HCT116 (cell line): ENCODE results near the gene DCP1B. TPM values are rescaled to one million over a fixed set of nuclear protein-coding genes. Genes with fewer than 3 reads are reported as not detected.

Experiments used
- ATAC-seq: fragments of 200-7000 bp; cut with Tn5 transposase; 2 replicates; pipeline ENCODE4 v1.9.1; 2020; ENCODE audit warnings: mild to moderate bottlenecking, moderate library complexity
- BruUV-seq: library from RNA; stranded (reverse); fragments of 400-500 nt; replicated peaks from 2 replicates; lab custom pipeline; 2021; lab: Mats Ljungman, UMichigan
- CTCF ChIA-PET: fragments of 300-600 bp; sonication (Branson Sonifier 250); formaldehyde crosslinking; loops from one replicate; lab custom pipeline; 2021; ENCODE audit warnings: antibody characterized with exemption; lab: Charles Lee
- POLR2A ChIA-PET: fragments of 300-600, 350-600 bp; sonication (Branson Sonifier 250); formaldehyde crosslinking; loops from one replicate; lab custom pipeline; 2021; ENCODE audit warnings: antibody characterized with exemption; lab: Charles Lee
- RAD21 ChIA-PET, 2 experiments: fragments of 300-600 bp; sonication (Branson Sonifier 250); formaldehyde crosslinking; loops; one replicate each; lab custom pipeline; 2023; ENCODE audit warnings: low total read pairs in 2 of 2; ENCODE audit not compliant: uncharacterized antibody in 2 of 2, unreplicated experiment in 2 of 2, low non-redundant PET in 1 of 2; lab: Charles Lee
- DNase-seq: peaks from one replicate; pipeline ENCODE4 v3.0.0-alpha.2; 2010; ENCODE audit warnings: low read depth, low spot score
- H2AFZ ChIP-seq: fragments of 200-600 bp; shearing (Covaris generic), sonication (generic); 2 replicates; pipeline ENCODE4 v1.6.1; 2017; ENCODE audit warnings: low read depth, mixed run types, mixed read lengths, antibody characterized with exemption, low read length; ENCODE audit not compliant: poor library complexity, severe bottlenecking
- H3K27ac ChIP-seq: 2 replicates; pipeline ENCODE4 v1.5.1; 2012; ENCODE audit warnings: low read depth, low read length
- H3K27me3 ChIP-seq: fragments of 200-600 bp; sonication (generic); 2 replicates; pipeline ENCODE4 v1.6.1; 2016; ENCODE audit warnings: mixed run types, low read length, mixed read lengths; ENCODE audit not compliant: insufficient read depth
- H3K36me3 ChIP-seq, 2 experiments: fragments of 200-500 bp in 1 of 2; fragments of 200-600 bp in 1 of 2; sonication (Bioruptor generic) in 1 of 2; sonication (generic) in 1 of 2; 2 replicates each; pipeline versions ENCODE4 v1.5.1 to v1.6.1; 2014 to 2016; ENCODE audit warnings: low read length in 2 of 2, inconsistent platforms in 1 of 2, mixed read lengths in 1 of 2, mixed run types in 1 of 2; ENCODE audit not compliant: insufficient read depth in 2 of 2, control insufficient read depth in 1 of 2
- H3K4me1 ChIP-seq, 2 experiments: fragments of 200-600 bp in 1 of 2; sonication (generic) in 1 of 2; 2 replicates each; pipeline versions ENCODE4 v1.5.1 to v1.6.1; 2012 to 2017; ENCODE audit warnings: low read length in 2 of 2, inconsistent platforms in 1 of 2, mild to moderate bottlenecking in 1 of 2, mixed read lengths in 1 of 2, mixed run types in 1 of 2, moderate library complexity in 1 of 2; ENCODE audit not compliant: insufficient read depth in 2 of 2, control insufficient read depth in 1 of 2
- H3K4me2 ChIP-seq: fragments of 200-600 bp; sonication (generic); 2 replicates; pipeline ENCODE4 v1.6.1; 2017; ENCODE audit warnings: mixed run types, low read length, mixed read lengths
- H3K4me3 ChIP-seq, 2 experiments: fragments of 200-600 bp in 1 of 2; sonication (generic) in 1 of 2; replicated peaks in 1 of 2; 2 replicates each; pipeline ENCODE4 v1.5.1; 2011 to 2016; ENCODE audit warnings: low read length in 2 of 2, control low read depth in 1 of 2, low read depth in 1 of 2, mild to moderate bottlenecking in 1 of 2, mixed read lengths in 1 of 2, mixed run types in 1 of 2
- H3K79me2 ChIP-seq: fragments of 200-600 bp; sonication (generic); 2 replicates; pipeline ENCODE4 v1.6.1; 2017; ENCODE audit warnings: mild to moderate bottlenecking, mixed run types, low read length, moderate library complexity, mixed read lengths; ENCODE audit not compliant: insufficient read depth
- H3K9ac ChIP-seq: fragments of 200-600 bp; sonication (generic); 2 replicates; pipeline ENCODE4 v1.6.1; 2016; ENCODE audit warnings: low read length, mixed read lengths
- H3K9me2 ChIP-seq: fragments of 200-600 bp; sonication (generic), shearing (Covaris generic); 2 replicates; pipeline ENCODE4 v1.6.1; 2017; ENCODE audit warnings: mixed run types, mild to moderate bottlenecking, moderate library complexity; ENCODE audit not compliant: insufficient read depth
- H3K9me3 ChIP-seq, 2 experiments: fragments of 200-500 bp in 1 of 2; fragments of 200-600 bp in 1 of 2; sonication (Bioruptor generic) in 1 of 2; sonication (generic) in 1 of 2; 2 replicates each; pipeline ENCODE4 v1.6.1; 2014 to 2017; ENCODE audit warnings: low read length in 2 of 2, mixed read lengths in 2 of 2, inconsistent platforms in 1 of 2, low read depth in 1 of 2, mild to moderate bottlenecking in 1 of 2, mixed run types in 1 of 2, moderate library complexity in 1 of 2; ENCODE audit not compliant: control insufficient read depth in 1 of 2, insufficient read depth in 1 of 2
- H4K20me1 ChIP-seq: fragments of 200-600 bp; sonication (generic), shearing (Covaris generic); 2 replicates; pipeline ENCODE4 v1.6.1; 2017; ENCODE audit warnings: mixed run types, mild to moderate bottlenecking, moderate library complexity; ENCODE audit not compliant: insufficient read depth
- CEBPB ChIP-seq: IDR thresholded peaks from 2 replicates; pipeline ENCODE4 v1.6.1; 2012; ENCODE audit warnings: low read depth
- JUND ChIP-seq: IDR thresholded peaks from 2 replicates; pipeline ENCODE4 v1.6.1; 2012
- POLR2AphosphoS5 ChIP-seq: IDR thresholded peaks from 2 replicates; pipeline ENCODE4 v1.6.1; 2011; ENCODE audit warnings: mild to moderate bottlenecking, low read depth, low read length, moderate library complexity
- RAD21 ChIP-seq: IDR thresholded peaks from 2 replicates; pipeline ENCODE4 v1.6.1; 2012; ENCODE audit warnings: low read depth, mild to moderate bottlenecking
- SIN3A ChIP-seq: IDR thresholded peaks from 2 replicates; pipeline ENCODE4 v1.6.1; 2012; ENCODE audit warnings: low read depth
- SP1 ChIP-seq: IDR thresholded peaks from 2 replicates; pipeline ENCODE4 v1.6.1; 2012; ENCODE audit warnings: low read depth
- SRF ChIP-seq: IDR thresholded peaks from 2 replicates; pipeline ENCODE4 v1.6.1; 2012; ENCODE audit warnings: low read depth
- TCF7L2 ChIP-seq: IDR thresholded peaks from 2 replicates; pipeline ENCODE4 v1.7.0; 2011; ENCODE audit warnings: borderline replicate concordance, inconsistent platforms; ENCODE audit not compliant: insufficient read depth, insufficient read length; ENCODE audit errors: extremely low read depth
- YY1 ChIP-seq: IDR thresholded peaks from 2 replicates; pipeline ENCODE4 v1.6.1; 2011; ENCODE audit warnings: low read length, low read depth, moderate library complexity, mild to moderate bottlenecking; ENCODE audit not compliant: insufficient replicate concordance; ENCODE audit errors: extremely low read depth
- intact Hi-C: fragments of 100-400 bp; cut with micrococcal nuclease; formaldehyde crosslinking; loops from 2 replicates; pipeline ENCODE4 v1.10.0; 2022
- total RNA-seq: library from RNA; stranded (reverse); gene quantifications from one replicate; pipeline ENCODE4 v1.2.1, GENCODE V29; 2021; ENCODE audit not compliant: unreplicated experiment
- TF ChIP-seq, protein P1 (sequence below): IDR thresholded peaks from 2 replicates; pipeline ENCODE4 v1.6.1; 2012
- TF ChIP-seq, protein P2 (sequence below), 3 experiments: fragments of 200-600 bp in 1 of 3; sonication (generic) in 1 of 3; IDR thresholded peaks in 2 of 3; conservative IDR thresholded peaks in 1 of 3; 2 replicates each; pipeline ENCODE4 v1.5.1; 2012 to 2017; ENCODE audit warnings: low read depth in 2 of 3, low read length in 2 of 3, antibody characterized with exemption in 1 of 3, borderline replicate concordance in 1 of 3, control low read depth in 1 of 3, mild to moderate bottlenecking in 1 of 3, mixed read lengths in 1 of 3, mixed run types in 1 of 3, moderate library complexity in 1 of 3; ENCODE audit not compliant: insufficient read depth in 1 of 3
- TF ChIP-seq, protein P3 (sequence below): IDR thresholded peaks from 2 replicates; pipeline ENCODE4 v1.6.1; 2011; ENCODE audit warnings: mild to moderate bottlenecking, low read length, moderate library complexity; ENCODE audit not compliant: insufficient replicate concordance; ENCODE audit errors: extremely low read depth
- TF ChIP-seq, protein P4 (sequence below): IDR thresholded peaks from 2 replicates; pipeline ENCODE4 v1.6.1; 2012

DCP1B gene
- total RNA-seq, 1 experiment from 2014 or later, result 13.8 TPM

DNA sequence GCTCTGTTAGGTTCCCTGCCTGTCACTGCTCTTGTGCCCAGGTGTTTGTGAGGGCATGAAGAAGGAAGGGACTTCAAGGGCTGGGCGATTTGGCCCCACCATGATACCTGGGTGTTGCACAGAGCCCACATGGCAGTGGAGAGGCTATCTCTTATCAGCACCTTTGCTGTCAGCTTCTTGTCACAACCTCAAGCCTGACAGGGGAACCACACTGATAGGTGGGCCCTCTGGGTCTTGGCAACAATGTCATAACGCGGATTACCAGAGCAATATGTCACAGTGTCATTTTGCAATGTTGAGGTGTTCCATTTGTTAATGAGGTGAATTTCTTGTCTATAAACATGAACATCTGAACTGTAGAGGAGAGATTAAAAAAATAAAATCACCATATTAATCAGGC lies 25.6 kb upstream of the DCP1B start:
- H3K4me2 ChIP-seq, result no peak overlapping the region
- no TSS peak for BruUV-seq
- TF ChIP-seq SIN3A (no peak), TCF7L2 (no peak), SRF (no peak), POLR2AphosphoS5 (no peak), RAD21 (no peak)
- TF ChIP-seq, protein P1, sequence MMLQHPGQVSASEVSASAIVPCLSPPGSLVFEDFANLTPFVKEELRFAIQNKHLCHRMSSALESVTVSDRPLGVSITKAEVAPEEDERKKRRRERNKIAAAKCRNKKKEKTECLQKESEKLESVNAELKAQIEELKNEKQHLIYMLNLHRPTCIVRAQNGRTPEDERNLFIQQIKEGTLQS, result no peak
- TF ChIP-seq, protein P2, sequence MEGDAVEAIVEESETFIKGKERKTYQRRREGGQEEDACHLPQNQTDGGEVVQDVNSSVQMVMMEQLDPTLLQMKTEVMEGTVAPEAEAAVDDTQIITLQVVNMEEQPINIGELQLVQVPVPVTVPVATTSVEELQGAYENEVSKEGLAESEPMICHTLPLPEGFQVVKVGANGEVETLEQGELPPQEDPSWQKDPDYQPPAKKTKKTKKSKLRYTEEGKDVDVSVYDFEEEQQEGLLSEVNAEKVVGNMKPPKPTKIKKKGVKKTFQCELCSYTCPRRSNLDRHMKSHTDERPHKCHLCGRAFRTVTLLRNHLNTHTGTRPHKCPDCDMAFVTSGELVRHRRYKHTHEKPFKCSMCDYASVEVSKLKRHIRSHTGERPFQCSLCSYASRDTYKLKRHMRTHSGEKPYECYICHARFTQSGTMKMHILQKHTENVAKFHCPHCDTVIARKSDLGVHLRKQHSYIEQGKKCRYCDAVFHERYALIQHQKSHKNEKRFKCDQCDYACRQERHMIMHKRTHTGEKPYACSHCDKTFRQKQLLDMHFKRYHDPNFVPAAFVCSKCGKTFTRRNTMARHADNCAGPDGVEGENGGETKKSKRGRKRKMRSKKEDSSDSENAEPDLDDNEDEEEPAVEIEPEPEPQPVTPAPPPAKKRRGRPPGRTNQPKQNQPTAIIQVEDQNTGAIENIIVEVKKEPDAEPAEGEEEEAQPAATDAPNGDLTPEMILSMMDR (IDR thresholded peaks at IDR 0.05 in 2 of 3, conservative IDR thresholded peaks at IDR 0.05 in 1 of 3; ENCODE audit: borderline replicate concordance in 1 of 3, insufficient read depth in 1 of 3, low read depth in 2 of 3, low read length in 2 of 3), result no peak
- H3K4me3 ChIP-seq, result no peak overlapping the region
- H3K4me1 ChIP-seq, result peaks cover 0 to 5% of the 10 kb centered on the region in 2 experiments; a peak in 3 of 4 replicates
- ChIA-PET CTCF (no interaction called here), RAD21 (no interaction called here), POLR2A (no interaction called here)
- H3K9me3 ChIP-seq, result no peaks in the 10 kb centered on the region
- H3K27me3 ChIP-seq, result peaks cover 56% of the 10 kb centered on the region
- H2AFZ ChIP-seq, result no peak overlapping the region
- ATAC-seq (no peak), DNase-seq (no peak)
- no peaks in the 10 kb centered on the region for H4K20me1 ChIP-seq
- no peak overlapping the region for H3K9ac ChIP-seq
- intact Hi-C loops, result no loop called here
- H3K27ac ChIP-seq, result no peak overlapping the region
- H3K9me2 ChIP-seq, result no peaks in the 10 kb centered on the region
- no peaks in the 10 kb centered on the region for H3K36me3 ChIP-seq
- no peaks in the 10 kb centered on the region for H3K79me2 ChIP-seq

DNA sequence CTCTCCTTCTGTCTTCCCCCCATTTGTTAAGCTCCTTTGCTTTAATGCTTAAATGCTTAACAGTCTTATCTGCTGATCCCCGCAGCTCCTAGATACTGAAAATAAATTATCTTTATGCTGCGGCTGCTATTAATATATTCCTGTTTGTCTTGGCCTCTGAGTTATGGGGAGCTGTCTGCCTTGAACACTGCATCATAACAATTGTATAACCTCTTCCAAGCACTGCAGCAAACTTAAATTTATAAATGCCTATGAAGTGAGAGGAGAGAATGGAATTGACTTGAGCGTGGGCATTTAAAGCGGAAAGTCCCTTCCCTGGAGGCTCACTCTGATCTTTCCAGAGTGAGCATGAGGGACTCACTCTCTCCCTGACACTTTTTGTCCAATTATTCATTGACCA lies 23.1 kb upstream of the DCP1B start:
- POLR2A ChIA-PET, result no interaction called here
- Histone ChIP-seq H3K4me2 (no peak overlapping the region), H3K4me1 (no peaks in the 10 kb centered on the region), H3K79me2 (no peaks in the 10 kb centered on the region), H3K4me3 (no peak overlapping the region), H3K36me3 (no peaks in the 10 kb centered on the region), H2AFZ (no peak overlapping the region), H4K20me1 (no peaks in the 10 kb centered on the region), H3K9ac (no peak overlapping the region), H3K9me3 (no peaks in the 10 kb centered on the region), H3K27ac (no peak overlapping the region), H3K27me3 (peaks cover 66% of the 10 kb centered on the region), H3K9me2 (no peaks in the 10 kb centered on the region)
- RAD21 ChIA-PET, result no interaction called here
- CTCF ChIA-PET, result no interaction called here
- DNase-seq, result no peak
- TF ChIP-seq, protein P3, sequence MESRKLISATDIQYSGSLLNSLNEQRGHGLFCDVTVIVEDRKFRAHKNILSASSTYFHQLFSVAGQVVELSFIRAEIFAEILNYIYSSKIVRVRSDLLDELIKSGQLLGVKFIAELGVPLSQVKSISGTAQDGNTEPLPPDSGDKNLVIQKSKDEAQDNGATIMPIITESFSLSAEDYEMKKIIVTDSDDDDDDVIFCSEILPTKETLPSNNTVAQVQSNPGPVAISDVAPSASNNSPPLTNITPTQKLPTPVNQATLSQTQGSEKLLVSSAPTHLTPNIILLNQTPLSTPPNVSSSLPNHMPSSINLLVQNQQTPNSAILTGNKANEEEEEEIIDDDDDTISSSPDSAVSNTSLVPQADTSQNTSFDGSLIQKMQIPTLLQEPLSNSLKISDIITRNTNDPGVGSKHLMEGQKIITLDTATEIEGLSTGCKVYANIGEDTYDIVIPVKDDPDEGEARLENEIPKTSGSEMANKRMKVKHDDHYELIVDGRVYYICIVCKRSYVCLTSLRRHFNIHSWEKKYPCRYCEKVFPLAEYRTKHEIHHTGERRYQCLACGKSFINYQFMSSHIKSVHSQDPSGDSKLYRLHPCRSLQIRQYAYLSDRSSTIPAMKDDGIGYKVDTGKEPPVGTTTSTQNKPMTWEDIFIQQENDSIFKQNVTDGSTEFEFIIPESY, result no peak
- TF ChIP-seq CEBPB (no peak), TCF7L2 (no peak), SRF (no peak), JUND (no peak), SP1 (no peak), YY1 (no peak)
- TF ChIP-seq, protein P1, result no peak
- TF ChIP-seq, protein P4, sequence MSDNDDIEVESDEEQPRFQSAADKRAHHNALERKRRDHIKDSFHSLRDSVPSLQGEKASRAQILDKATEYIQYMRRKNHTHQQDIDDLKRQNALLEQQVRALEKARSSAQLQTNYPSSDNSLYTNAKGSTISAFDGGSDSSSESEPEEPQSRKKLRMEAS, result no peak
- ATAC-seq, result no peak
- intact Hi-C loops, result no loop called here
- BruUV-seq, result no TSS peak
